HEK293 (cell line): ENCODE measurements around the gene STARD10.

Experiments used
- CTCF ChIA-PET: fragments of 350-600 bp; formaldehyde crosslinking; extraction: SDS; loops from one replicate; lab custom pipeline; 2021; ENCODE audit warnings: antibody characterized with exemption; lab: Yijun Ruan, JAX
- POLR2A ChIA-PET: fragments of 300-600 bp; formaldehyde crosslinking; extraction: SDS; loops from one replicate; lab custom pipeline; 2020; ENCODE audit warnings: antibody characterized with exemption, inconsistent platforms; lab: Yijun Ruan, JAX
- H3K27ac ChIP-seq: fragments of 200-500 bp; sonication (Bioruptor generic); 2 replicates; pipeline ENCODE4 v1.5.1; 2014; ENCODE audit warnings: low read depth, low read length, control low read depth, inconsistent platforms; ENCODE audit errors: extremely low read depth
- H3K36me3 ChIP-seq, 2 experiments: fragments of 200-500 bp in 1 of 2; sonication (Bioruptor generic) in 1 of 2; 1 replicate in 1 of 2; 2 replicates in 1 of 2; pipeline ENCODE4 v1.5.1; 2014 to 2017; ENCODE audit warnings: inconsistent platforms in 2 of 2, low read length in 2 of 2; ENCODE audit not compliant: control insufficient read depth in 2 of 2, insufficient read depth in 1 of 2
- H3K4me1 ChIP-seq: fragments of 200-500 bp; sonication (Bioruptor generic); 2 replicates; pipeline ENCODE4 v1.5.1; 2014; ENCODE audit warnings: mild to moderate bottlenecking, low read length, inconsistent platforms; ENCODE audit not compliant: control insufficient read depth, insufficient read depth
- H3K4me3 ChIP-seq: 2 replicates; pipeline ENCODE4 v1.5.1; 2011; ENCODE audit warnings: low read depth, mild to moderate bottlenecking, control low read depth, low read length, moderate library complexity
- H3K9me3 ChIP-seq: fragments of 200-500 bp; sonication (Bioruptor generic); 2 replicates; pipeline ENCODE4 v1.5.1; 2014; ENCODE audit warnings: low read depth, low read length, inconsistent platforms; ENCODE audit not compliant: control insufficient read depth, insufficient read depth
- BCL11A ChIP-seq: fragments of 450-650 bp; formaldehyde crosslinking; IDR thresholded peaks from 2 replicates; pipeline ENCODE4 v1.5.1; 2016; ENCODE audit warnings: low read depth, missing biosample characterization, missing genetic modification characterization
- SCRT1 ChIP-seq: fragments of 450-650 bp; formaldehyde crosslinking; IDR thresholded peaks from 2 replicates; pipeline ENCODE4 v1.5.1; 2016; ENCODE audit warnings: missing biosample characterization, missing genetic modification characterization, borderline replicate concordance
- TRIM28 ChIP-seq: IDR thresholded peaks from 2 replicates; pipeline ENCODE4 v1.6.1; 2011; ENCODE audit warnings: low read length, control low read depth, borderline replicate concordance
- YY1 ChIP-seq: fragments of 450-650 bp; formaldehyde crosslinking; IDR thresholded peaks from 2 replicates; pipeline ENCODE4 v1.5.1; 2018; ENCODE audit warnings: missing biosample characterization, missing genetic modification characterization
- ZBTB48 ChIP-seq: fragments of 450-650 bp; formaldehyde crosslinking; IDR thresholded peaks from 2 replicates; pipeline ENCODE4 v1.5.1; 2016; ENCODE audit warnings: missing biosample characterization, missing genetic modification characterization
- ZNF121 ChIP-seq: fragments of 450-650 bp; formaldehyde crosslinking; IDR thresholded peaks from 2 replicates; pipeline ENCODE4 v1.5.1; 2016; ENCODE audit warnings: missing biosample characterization, missing genetic modification characterization
- ZNF132 ChIP-seq: fragments of 450-650 bp; formaldehyde crosslinking; IDR thresholded peaks from 2 replicates; pipeline ENCODE4 v1.5.1; 2017; ENCODE audit warnings: missing biosample characterization, missing genetic modification characterization, borderline replicate concordance
- ZNF169 ChIP-seq: fragments of 450-650 bp; formaldehyde crosslinking; IDR thresholded peaks from 2 replicates; pipeline ENCODE4 v1.5.1; 2016; ENCODE audit warnings: missing biosample characterization, missing genetic modification characterization
- ZNF280C ChIP-seq: fragments of 450-650 bp; formaldehyde crosslinking; IDR thresholded peaks from 2 replicates; pipeline ENCODE4 v1.5.1; 2016; ENCODE audit warnings: missing biosample characterization, missing genetic modification characterization
- ZNF341 ChIP-seq: fragments of 450-650 bp; formaldehyde crosslinking; IDR thresholded peaks from 2 replicates; pipeline ENCODE4; 2016; ENCODE audit warnings: low read depth, missing biosample characterization, missing genetic modification characterization
- ZNF549 ChIP-seq: fragments of 450-650 bp; IDR thresholded peaks from 2 replicates; pipeline ENCODE4 v1.5.1; 2018; ENCODE audit warnings: missing biosample characterization, missing genetic modification characterization, mild to moderate bottlenecking, inconsistent platforms, moderate library complexity
- ZNF558 ChIP-seq: fragments of 450-650 bp; formaldehyde crosslinking; IDR thresholded peaks from 2 replicates; pipeline ENCODE4 v1.5.1; 2016; ENCODE audit warnings: missing biosample characterization, missing genetic modification characterization
- ZNF560 ChIP-seq: fragments of 450-650 bp; formaldehyde crosslinking; IDR thresholded peaks from 2 replicates; pipeline ENCODE4 v1.5.1; 2017; ENCODE audit warnings: missing biosample characterization, missing genetic modification characterization, borderline replicate concordance
- ZNF843 ChIP-seq: fragments of 450-650 bp; formaldehyde crosslinking; IDR thresholded peaks from 2 replicates; pipeline ENCODE4 v1.5.1; 2016; ENCODE audit warnings: missing biosample characterization, missing genetic modification characterization
- ZSCAN30 ChIP-seq: fragments of 450-650 bp; IDR thresholded peaks from 2 replicates; pipeline ENCODE4 v1.5.1; 2018; ENCODE audit warnings: missing biosample characterization, mild to moderate bottlenecking, missing genetic modification characterization, moderate library complexity
- TF ChIP-seq, protein P1 (sequence below): fragments of 450-650 bp; formaldehyde crosslinking; IDR thresholded peaks from 2 replicates; pipeline ENCODE4 v1.5.1; 2016; ENCODE audit warnings: missing biosample characterization, missing genetic modification characterization
- TF ChIP-seq, protein P2 (sequence below): fragments of 450-650 bp; formaldehyde crosslinking; IDR thresholded peaks from 2 replicates; pipeline ENCODE4 v1.5.1; 2016; ENCODE audit warnings: missing biosample characterization, missing genetic modification characterization
- TF ChIP-seq, protein P3 (sequence below): fragments of 450-650 bp; formaldehyde crosslinking; IDR thresholded peaks from 2 replicates; pipeline ENCODE4 v1.5.1; 2017; ENCODE audit warnings: missing biosample characterization, missing genetic modification characterization

STARD10 gene

GRCh38 chr11:72833083-72833733 is 39.4 kb upstream of the STARD10 start:
- CTCF ChIA-PET = interaction anchor here (0.5 to 6.2 kb wide), 5 partner anchors 17 to 351 kb away, joined by 3 to 50 read pairs (median 4); no protein-coding TSS in a partner anchor

DNA sequence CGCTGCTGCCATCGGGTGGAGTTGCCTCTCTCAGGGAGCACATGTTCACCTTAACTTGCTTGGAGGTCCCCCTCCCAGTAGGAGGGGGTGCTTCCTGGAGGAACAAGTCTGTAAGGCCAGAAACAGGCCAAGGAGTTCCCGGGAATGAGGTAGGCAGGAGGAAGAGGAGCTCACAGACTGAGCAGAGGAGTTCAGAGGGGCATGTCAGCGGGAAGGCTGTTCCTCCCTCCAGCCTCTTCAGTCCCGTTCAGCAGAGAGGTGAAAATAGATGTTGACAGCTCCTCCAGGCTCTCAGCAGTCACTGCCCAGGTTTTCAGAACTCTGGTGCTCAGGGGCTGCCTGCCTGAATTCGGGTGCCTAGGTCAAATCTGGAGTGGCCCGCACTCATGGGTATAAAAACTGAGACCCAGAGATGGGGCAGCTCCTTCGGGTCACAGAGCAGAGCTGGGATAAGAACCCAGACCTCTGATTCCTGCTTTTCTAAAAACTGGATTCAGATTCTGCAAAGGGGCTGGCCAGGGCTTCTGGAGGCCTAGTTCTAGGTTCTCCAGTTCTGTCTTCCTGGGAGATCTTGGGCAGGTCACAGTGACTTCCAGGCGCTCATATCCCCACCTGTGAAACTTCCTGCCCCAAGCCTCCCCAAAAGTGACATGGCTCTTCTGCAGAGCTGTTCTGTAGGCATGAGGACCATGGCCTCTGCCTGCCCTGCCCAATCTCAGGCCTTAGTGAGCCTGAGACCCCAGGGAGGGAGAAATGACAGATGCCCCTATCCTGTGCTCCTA is 38.6 kb upstream of the STARD10 start:
- Histone ChIP-seq H3K4me3 (no peak overlapping the region), H3K9me3 (no peaks in the 10 kb centered on the region), H3K4me1 (no peaks in the 10 kb centered on the region), H3K36me3 (peaks cover 0 to 10% of the 10 kb centered on the region in 2 experiments; a peak in 1 of 3 replicates), H3K27ac (no peak overlapping the region)
- CTCF ChIA-PET = interaction anchor here (0.5 to 6.2 kb wide), 15 partner anchors 8 to 356 kb away, joined by 3 to 50 read pairs (median 4); no protein-coding TSS in a partner anchor
- POLR2A ChIA-PET = interaction anchor here (0.6 kb wide), 1 partner anchor 110 kb away, joined by 4 read pairs; no protein-coding TSS in a partner anchor
- TF ChIP-seq ZNF560 (tag by site-specific recombination) = no peak
- TF ChIP-seq ZNF341 (tag by site-specific recombination) = peak; percentile 27; the same call in 1 of the 2 replicates
- TF ChIP-seq, protein P1, sequence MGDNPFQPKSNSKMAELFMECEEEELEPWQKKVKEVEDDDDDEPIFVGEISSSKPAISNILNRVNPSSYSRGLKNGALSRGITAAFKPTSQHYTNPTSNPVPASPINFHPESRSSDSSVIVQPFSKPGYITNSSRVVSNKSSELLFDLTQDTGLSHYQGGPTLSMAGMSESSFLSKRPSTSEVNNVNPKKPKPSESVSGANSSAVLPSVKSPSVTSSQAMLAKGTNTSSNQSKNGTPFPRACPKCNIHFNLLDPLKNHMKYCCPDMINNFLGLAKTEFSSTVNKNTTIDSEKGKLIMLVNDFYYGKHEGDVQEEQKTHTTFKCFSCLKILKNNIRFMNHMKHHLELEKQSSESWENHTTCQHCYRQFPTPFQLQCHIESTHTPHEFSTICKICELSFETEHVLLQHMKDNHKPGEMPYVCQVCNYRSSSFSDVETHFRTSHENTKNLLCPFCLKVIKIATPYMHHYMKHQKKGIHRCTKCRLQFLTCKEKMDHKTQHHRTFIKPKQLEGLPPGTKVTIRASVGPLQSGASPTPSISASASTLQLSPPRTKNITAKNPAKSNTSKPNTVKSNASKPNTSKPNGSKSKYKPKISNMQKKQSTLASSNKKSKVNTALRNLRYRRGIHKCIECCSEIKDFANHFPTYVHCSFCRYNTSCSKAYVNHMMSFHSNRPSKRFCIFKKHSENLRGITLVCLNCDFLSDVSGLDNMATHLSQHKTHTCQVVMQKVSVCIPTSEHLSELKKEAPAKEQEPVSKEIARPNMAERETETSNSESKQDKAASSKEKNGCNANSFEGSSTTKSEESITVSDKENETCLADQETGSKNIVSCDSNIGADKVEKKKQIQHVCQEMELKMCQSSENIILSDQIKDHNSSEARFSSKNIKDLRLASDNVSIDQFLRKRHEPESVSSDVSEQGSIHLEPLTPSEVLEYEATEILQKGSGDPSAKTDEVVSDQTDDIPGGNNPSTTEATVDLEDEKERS = no peak
- TF ChIP-seq ZNF132 (tag by site-specific recombination) = no peak
- TF ChIP-seq ZNF169 (tag by site-specific recombination) = no peak

More at GRCh38 chr11:72833083-72833733, 39.4 kb upstream of the STARD10 start:
- TF ChIP-seq YY1 (tag by site-specific recombination) (no peak), ZNF549 (no peak), BCL11A (tag by site-specific recombination) (no peak), ZSCAN30 (no peak)
- POLR2A ChIA-PET = no interaction called here
- Histone ChIP-seq H3K4me1 (no peaks in the 10 kb centered on the region), H3K4me3 (no peak overlapping the region), H3K36me3 (peaks cover 0 to 16% of the 10 kb centered on the region in 2 experiments; a peak in 1 of 3 replicates), H3K27ac (no peak overlapping the region), H3K9me3 (no peaks in the 10 kb centered on the region)

GRCh38 chr11:72831521-72832300 is 37.9 kb upstream of the STARD10 start:
- Histone ChIP-seq H3K4me3 (no peak overlapping the region), H3K27ac (no peak overlapping the region), H3K4me1 (no peaks in the 10 kb centered on the region), H3K9me3 (no peaks in the 10 kb centered on the region), H3K36me3 (peaks cover 0 to 7% of the 10 kb centered on the region in 2 experiments; a peak in 1 of 3 replicates)
- ChIA-PET CTCF (interaction anchor here (0.6 to 6.2 kb wide), 18 partner anchors 9 to 413 kb away, joined by 3 to 50 read pairs (median 4); partner anchors contain the start of gene STARD10), POLR2A (no interaction called here)
- TF ChIP-seq SCRT1 (tag by site-specific recombination) = no peak
- TF ChIP-seq, protein P2, sequence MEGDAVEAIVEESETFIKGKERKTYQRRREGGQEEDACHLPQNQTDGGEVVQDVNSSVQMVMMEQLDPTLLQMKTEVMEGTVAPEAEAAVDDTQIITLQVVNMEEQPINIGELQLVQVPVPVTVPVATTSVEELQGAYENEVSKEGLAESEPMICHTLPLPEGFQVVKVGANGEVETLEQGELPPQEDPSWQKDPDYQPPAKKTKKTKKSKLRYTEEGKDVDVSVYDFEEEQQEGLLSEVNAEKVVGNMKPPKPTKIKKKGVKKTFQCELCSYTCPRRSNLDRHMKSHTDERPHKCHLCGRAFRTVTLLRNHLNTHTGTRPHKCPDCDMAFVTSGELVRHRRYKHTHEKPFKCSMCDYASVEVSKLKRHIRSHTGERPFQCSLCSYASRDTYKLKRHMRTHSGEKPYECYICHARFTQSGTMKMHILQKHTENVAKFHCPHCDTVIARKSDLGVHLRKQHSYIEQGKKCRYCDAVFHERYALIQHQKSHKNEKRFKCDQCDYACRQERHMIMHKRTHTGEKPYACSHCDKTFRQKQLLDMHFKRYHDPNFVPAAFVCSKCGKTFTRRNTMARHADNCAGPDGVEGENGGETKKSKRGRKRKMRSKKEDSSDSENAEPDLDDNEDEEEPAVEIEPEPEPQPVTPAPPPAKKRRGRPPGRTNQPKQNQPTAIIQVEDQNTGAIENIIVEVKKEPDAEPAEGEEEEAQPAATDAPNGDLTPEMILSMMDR = peak; percentile 93
- no peak for TF ChIP-seq ZNF843 (tag by site-specific recombination)
- TF ChIP-seq ZNF280C (tag by site-specific recombination) = no peak
- TF ChIP-seq ZNF121 (tag by site-specific recombination) = no peak
- TF ChIP-seq, protein P3, sequence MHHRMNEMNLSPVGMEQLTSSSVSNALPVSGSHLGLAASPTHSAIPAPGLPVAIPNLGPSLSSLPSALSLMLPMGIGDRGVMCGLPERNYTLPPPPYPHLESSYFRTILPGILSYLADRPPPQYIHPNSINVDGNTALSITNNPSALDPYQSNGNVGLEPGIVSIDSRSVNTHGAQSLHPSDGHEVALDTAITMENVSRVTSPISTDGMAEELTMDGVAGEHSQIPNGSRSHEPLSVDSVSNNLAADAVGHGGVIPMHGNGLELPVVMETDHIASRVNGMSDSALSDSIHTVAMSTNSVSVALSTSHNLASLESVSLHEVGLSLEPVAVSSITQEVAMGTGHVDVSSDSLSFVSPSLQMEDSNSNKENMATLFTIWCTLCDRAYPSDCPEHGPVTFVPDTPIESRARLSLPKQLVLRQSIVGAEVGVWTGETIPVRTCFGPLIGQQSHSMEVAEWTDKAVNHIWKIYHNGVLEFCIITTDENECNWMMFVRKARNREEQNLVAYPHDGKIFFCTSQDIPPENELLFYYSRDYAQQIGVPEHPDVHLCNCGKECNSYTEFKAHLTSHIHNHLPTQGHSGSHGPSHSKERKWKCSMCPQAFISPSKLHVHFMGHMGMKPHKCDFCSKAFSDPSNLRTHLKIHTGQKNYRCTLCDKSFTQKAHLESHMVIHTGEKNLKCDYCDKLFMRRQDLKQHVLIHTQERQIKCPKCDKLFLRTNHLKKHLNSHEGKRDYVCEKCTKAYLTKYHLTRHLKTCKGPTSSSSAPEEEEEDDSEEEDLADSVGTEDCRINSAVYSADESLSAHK (tag by site-specific recombination) = no peak
- no peak for TF ChIP-seq ZNF558
- peak; percentile 77 for TF ChIP-seq ZBTB48
- TF ChIP-seq TRIM28 = no peak
